Upper lobe of left lung (tissue), 4 donors: ENCODE results near the gene STX4.

Source experiments
- CTCF ChIP-seq, 6 experiments: fragments of 450-650 bp in 4 of 6; fragments of 200-600 bp in 2 of 6; sonication (generic) in 2 of 6; IDR thresholded peaks; one replicate each; pipeline ENCODE4 v1.5.1; 2016 to 2019; ENCODE audit warnings: antibody characterized with exemption in 6 of 6
- POLR2A ChIP-seq, 4 donors: fragments of 450-650 bp; IDR thresholded peaks; one replicate each; pipeline ENCODE4 v1.5.1; 2016 to 2017; ENCODE audit warnings: antibody characterized with exemption in 4 of 4, mild to moderate bottlenecking in 2 of 4
- POLR2AphosphoS5 ChIP-seq, 2 donors: sonication (generic); formaldehyde crosslinking; IDR thresholded peaks; one replicate each; pipeline ENCODE4 v1.5.1; 2017; ENCODE audit warnings: antibody characterized with exemption in 2 of 2

DNA sequence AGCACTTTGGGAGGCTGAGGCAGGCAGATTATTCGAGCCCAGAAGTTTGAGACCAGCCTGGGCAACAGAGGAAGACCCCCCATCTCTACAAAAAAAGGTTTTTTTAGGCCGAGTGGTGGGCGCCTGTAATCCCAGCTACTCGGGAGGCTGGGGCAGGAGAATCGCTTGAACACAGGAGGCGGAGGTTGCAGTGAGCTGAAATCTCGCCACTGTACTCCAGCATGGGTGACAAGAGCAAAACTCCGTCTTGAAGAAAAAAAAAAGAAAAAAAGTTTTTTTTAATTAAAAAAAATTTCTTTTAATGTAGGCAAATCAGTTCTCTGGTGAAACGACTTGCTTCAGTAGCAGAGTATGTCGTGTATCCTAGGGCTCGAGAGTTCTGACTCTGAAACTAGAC lies 37.4 kb upstream of the STX4 start:
- TF ChIP-seq CTCF (IDR thresholded peaks at IDR 0.05) (no peak), POLR2AphosphoS5 (IDR thresholded peaks at IDR 0.05) (no peak), POLR2A (IDR thresholded peaks at IDR 0.05) (no peak)
